Activated CD4-positive, alpha-beta memory T cell treated with anti-CD3 and anti-CD28 coated beads for 36 hours (primary cell): ENCODE data around the gene GJB2. TPM values are rescaled to one million over a fixed set of nuclear protein-coding genes. Genes with fewer than 3 reads are reported as not detected.

Source experiments
- total RNA-seq, 2 experiments: library from RNA; stranded (reverse); gene quantifications; one replicate each; pipeline ENCODE4 v1.2.3, GENCODE V29; 2021

The GJB2 gene
- total RNA-seq, 2 experiments from 2014 or later = 5.0 to 5.1 TPM

Other genes with a start within 250 kb of the GJB2 start
- 10 to 100 TPM; 47.7 to 55.8 TPM for gene ZMYM2, start 234.2 kb downstream of the GJB2 start, total RNA-seq
- under 1 TPM; 0.14 to 0.29 TPM for gene GJA3, start 31.9 kb downstream of the GJB2 start, total RNA-seq
- 1 to 10 TPM; 1.9 to 2.4 TPM for gene GJB6, start 39.4 kb upstream of the GJB2 start, total RNA-seq